HL-60 (cell line): ENCODE results near the gene MTHFD2L.

ENCODE experiments used
- DNase-seq, 2 experiments: peaks; one replicate each; pipeline ENCODE4 v3.0.0-alpha.2; 2010 to 2020; ENCODE audit warnings: low read depth in 1 of 2, low spot score in 1 of 2
- H3K27ac ChIP-seq: fragments of 250-450 bp; sonication (Bioruptor Pico); replicated peaks from 2 replicates; pipeline ENCODE4 v1.5.1; 2020; ENCODE audit warnings: mild to moderate bottlenecking, moderate library complexity
- H3K27me3 ChIP-seq: fragments of 250-450 bp; sonication (Bioruptor Pico); 2 replicates; pipeline ENCODE4 v1.5.1; 2021; ENCODE audit warnings: mild to moderate bottlenecking, moderate library complexity; ENCODE audit not compliant: insufficient read depth, poor library complexity, severe bottlenecking
- H3K4me3 ChIP-seq: replicated peaks from 2 replicates; pipeline ENCODE4 v1.5.1; 2011; ENCODE audit warnings: mild to moderate bottlenecking, control low read depth, low read length; ENCODE audit not compliant: insufficient read depth
- GABPA ChIP-seq: IDR thresholded peaks from 2 replicates; pipeline ENCODE4 v1.6.1; 2012; ENCODE audit warnings: low read depth
- POLR2AphosphoS5 ChIP-seq: IDR thresholded peaks from 2 replicates; pipeline ENCODE4 v1.6.1; 2012; ENCODE audit warnings: low read depth
- SPI1 ChIP-seq: IDR thresholded peaks from 2 replicates; pipeline ENCODE4 v1.6.1; 2012; ENCODE audit warnings: low read depth, mild to moderate bottlenecking, borderline replicate concordance
- TF ChIP-seq, protein P1 (sequence below): IDR thresholded peaks from one replicate; pipeline ENCODE4 v1.5.1; 2011; ENCODE audit warnings: low read length, control low read depth, inconsistent platforms; ENCODE audit not compliant: insufficient read depth
- TF ChIP-seq, protein P2 (sequence below): IDR thresholded peaks from 2 replicates; pipeline ENCODE4 v1.6.1; 2012; ENCODE audit warnings: low read depth; ENCODE audit not compliant: insufficient replicate concordance

The MTHFD2L gene

GRCh38 chr4:74158466-74159142 lies 686 bp downstream of the MTHFD2L start:
- peak overlapping the region; percentile 87 for H3K27ac ChIP-seq
- TF ChIP-seq SPI1 (no peak), POLR2AphosphoS5 (no peak; the same call in 1 of the 2 replicates), GABPA (no peak)
- TF ChIP-seq, protein P1, sequence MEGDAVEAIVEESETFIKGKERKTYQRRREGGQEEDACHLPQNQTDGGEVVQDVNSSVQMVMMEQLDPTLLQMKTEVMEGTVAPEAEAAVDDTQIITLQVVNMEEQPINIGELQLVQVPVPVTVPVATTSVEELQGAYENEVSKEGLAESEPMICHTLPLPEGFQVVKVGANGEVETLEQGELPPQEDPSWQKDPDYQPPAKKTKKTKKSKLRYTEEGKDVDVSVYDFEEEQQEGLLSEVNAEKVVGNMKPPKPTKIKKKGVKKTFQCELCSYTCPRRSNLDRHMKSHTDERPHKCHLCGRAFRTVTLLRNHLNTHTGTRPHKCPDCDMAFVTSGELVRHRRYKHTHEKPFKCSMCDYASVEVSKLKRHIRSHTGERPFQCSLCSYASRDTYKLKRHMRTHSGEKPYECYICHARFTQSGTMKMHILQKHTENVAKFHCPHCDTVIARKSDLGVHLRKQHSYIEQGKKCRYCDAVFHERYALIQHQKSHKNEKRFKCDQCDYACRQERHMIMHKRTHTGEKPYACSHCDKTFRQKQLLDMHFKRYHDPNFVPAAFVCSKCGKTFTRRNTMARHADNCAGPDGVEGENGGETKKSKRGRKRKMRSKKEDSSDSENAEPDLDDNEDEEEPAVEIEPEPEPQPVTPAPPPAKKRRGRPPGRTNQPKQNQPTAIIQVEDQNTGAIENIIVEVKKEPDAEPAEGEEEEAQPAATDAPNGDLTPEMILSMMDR = no peak
- TF ChIP-seq, protein P2, sequence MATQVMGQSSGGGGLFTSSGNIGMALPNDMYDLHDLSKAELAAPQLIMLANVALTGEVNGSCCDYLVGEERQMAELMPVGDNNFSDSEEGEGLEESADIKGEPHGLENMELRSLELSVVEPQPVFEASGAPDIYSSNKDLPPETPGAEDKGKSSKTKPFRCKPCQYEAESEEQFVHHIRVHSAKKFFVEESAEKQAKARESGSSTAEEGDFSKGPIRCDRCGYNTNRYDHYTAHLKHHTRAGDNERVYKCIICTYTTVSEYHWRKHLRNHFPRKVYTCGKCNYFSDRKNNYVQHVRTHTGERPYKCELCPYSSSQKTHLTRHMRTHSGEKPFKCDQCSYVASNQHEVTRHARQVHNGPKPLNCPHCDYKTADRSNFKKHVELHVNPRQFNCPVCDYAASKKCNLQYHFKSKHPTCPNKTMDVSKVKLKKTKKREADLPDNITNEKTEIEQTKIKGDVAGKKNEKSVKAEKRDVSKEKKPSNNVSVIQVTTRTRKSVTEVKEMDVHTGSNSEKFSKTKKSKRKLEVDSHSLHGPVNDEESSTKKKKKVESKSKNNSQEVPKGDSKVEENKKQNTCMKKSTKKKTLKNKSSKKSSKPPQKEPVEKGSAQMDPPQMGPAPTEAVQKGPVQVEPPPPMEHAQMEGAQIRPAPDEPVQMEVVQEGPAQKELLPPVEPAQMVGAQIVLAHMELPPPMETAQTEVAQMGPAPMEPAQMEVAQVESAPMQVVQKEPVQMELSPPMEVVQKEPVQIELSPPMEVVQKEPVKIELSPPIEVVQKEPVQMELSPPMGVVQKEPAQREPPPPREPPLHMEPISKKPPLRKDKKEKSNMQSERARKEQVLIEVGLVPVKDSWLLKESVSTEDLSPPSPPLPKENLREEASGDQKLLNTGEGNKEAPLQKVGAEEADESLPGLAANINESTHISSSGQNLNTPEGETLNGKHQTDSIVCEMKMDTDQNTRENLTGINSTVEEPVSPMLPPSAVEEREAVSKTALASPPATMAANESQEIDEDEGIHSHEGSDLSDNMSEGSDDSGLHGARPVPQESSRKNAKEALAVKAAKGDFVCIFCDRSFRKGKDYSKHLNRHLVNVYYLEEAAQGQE = no peak

DNA sequence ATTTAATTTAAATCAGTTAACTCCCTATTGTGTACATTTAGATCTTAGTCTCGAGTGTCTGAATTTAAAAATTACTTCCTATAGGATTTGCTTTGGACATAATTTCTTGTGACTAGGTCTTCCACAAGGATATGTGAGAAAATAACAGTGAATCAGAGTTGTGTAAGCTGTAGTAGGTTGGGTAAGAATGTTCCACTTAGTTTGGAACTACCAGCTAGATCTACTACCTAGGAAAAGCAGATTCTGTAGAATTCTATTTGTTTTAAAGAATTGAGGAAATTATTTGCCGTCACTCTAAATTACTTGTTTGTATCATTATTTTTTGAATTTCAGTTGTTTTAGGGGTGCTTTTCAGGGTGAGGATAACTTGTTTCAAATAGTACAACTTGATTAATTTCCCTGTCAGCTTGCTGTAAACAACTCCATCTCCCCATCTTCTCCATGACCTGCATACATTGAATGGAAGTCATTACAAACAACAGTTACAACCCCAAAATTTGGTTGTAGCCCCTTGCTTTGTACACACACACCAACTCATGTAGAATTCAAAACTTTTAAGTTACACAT lies 1.3 kb downstream of the MTHFD2L start:
- TF ChIP-seq SPI1 = no peak
- TF ChIP-seq POLR2AphosphoS5 = no peak
- TF ChIP-seq, protein P2 = no peak
- TF ChIP-seq GABPA = no peak
- TF ChIP-seq, protein P1 = no peak
- Histone ChIP-seq H3K27me3 (no peaks in the 10 kb centered on the region), H3K27ac (peak overlapping the region; percentile 87), H3K4me3 (peak overlapping the region; percentile 51)
- DNase-seq = no peak

More at GRCh38 chr4:74158466-74159142, 686 bp downstream of the MTHFD2L start:
- no peak for DNase-seq
- peak overlapping the region; percentile 51 for H3K4me3 ChIP-seq
- H3K27me3 ChIP-seq = no peaks in the 10 kb centered on the region

DNA sequence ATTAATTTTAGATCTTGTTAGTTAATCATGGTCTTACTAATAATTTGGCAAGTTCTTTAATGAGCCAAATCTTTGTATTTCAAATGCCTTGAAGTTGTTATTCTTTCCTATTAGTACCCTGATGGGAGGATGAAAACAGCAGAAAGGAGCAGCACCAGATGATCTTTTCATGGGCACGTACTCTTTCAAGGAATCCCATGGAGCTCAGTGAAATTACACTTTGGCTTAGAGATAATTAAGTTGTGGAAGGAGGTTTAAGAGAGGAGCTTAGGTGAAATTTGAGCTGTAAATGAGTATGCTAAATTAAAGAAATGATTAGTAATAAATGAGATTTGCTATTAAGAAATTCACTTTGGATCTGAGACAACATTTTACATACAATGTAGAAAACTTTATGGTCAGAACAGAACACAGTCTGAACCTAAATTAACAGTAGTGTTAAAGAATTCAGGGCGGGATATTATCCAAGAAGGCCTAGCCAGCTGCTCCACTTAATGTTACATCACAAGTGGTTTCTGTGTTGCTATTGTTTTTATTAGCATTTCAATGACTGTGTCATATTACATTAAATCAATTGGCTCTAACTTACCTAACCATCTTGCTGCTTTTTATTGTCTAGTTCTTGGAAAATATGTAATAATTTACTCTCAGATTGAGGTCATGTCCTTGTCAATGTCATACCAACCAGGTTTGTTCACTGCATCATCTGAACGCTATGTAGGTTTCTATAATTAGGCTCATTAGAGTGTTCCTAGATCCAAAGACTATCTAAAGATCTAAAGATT lies 3.9 kb downstream of the MTHFD2L start:
- no peak for DNase-seq
- Histone ChIP-seq H3K27ac (no peak overlapping the region), H3K4me3 (no peak overlapping the region), H3K27me3 (no peaks in the 10 kb centered on the region)
- TF ChIP-seq GABPA (no peak), SPI1 (no peak), POLR2AphosphoS5 (no peak)
- TF ChIP-seq, protein P2 = no peak
- TF ChIP-seq, protein P1 = no peak
